Activated CD4-positive, alpha-beta T cell treated with anti-CD3 and anti-CD28 coated beads for 36 hours (primary cell): ENCODE measurements around the gene CETP. TPM values are rescaled to one million over a fixed set of nuclear protein-coding genes. Genes with fewer than 3 reads are reported as not detected.
A peak's percentile ranks its signal among the peaks of the same experiment; 100 is the strongest.

Experiments
- ATAC-seq: fragments of 200-7000 bp; cut with Tn5 transposase; one replicate; pipeline ENCODE4 v1.10.0; 2021; ENCODE audit warnings: mild to moderate bottlenecking, moderate library complexity
- CTCF ChIA-PET: fragments of 350-600 bp; sonication (Branson Sonifier 250); formaldehyde crosslinking; loops from one replicate; lab custom pipeline; 2021; ENCODE audit warnings: antibody characterized with exemption; lab: Charles Lee
- POLR2A ChIA-PET: fragments of 350-600 bp; sonication (Branson Sonifier 250); formaldehyde crosslinking; loops from one replicate; lab custom pipeline; 2021; ENCODE audit warnings: antibody characterized with exemption, inconsistent platforms; lab: Charles Lee
- DNase-seq: peaks from one replicate; pipeline ENCODE4 v3.0.0-alpha.2; 2020
- H3K27ac Mint-ChIP-seq: one replicate; pipeline ENCODE4 v1.8.0; 2021; ENCODE audit warnings: mixed read lengths
- H3K27me3 Mint-ChIP-seq: one replicate; pipeline ENCODE4 v1.8.0; 2021; ENCODE audit warnings: mixed read lengths
- H3K36me3 Mint-ChIP-seq: one replicate; pipeline ENCODE4 v1.8.0; 2021; ENCODE audit warnings: low read depth, mixed read lengths
- H3K4me1 Mint-ChIP-seq: one replicate; pipeline ENCODE4 v1.8.0; 2021; ENCODE audit warnings: mixed read lengths
- H3K4me3 Mint-ChIP-seq: one replicate; pipeline ENCODE4 v1.8.0; 2021; ENCODE audit warnings: mild to moderate bottlenecking, moderate library complexity, mixed read lengths
- H3K9me3 Mint-ChIP-seq: one replicate; pipeline ENCODE4 v1.8.0; 2021; ENCODE audit warnings: low read depth, mixed read lengths
- intact Hi-C, 2 experiments: fragments of 100-400 bp; cut with DNase I in 1 of 2; cut with micrococcal nuclease in 1 of 2; formaldehyde crosslinking; loops; one replicate each; pipeline versions ENCODE4 v1.14.2 to v1.15.1; 2022 to 2024; cut with DNase I, micrococcal nuclease
- total RNA-seq, 2 experiments: library from RNA; stranded (reverse); gene quantifications; one replicate each; pipeline ENCODE4 v1.2.3, GENCODE V29; 2021

CETP gene
- total RNA-seq, 2 experiments from 2014 or later, result 0.14 TPM; not detected in 1

DNA sequence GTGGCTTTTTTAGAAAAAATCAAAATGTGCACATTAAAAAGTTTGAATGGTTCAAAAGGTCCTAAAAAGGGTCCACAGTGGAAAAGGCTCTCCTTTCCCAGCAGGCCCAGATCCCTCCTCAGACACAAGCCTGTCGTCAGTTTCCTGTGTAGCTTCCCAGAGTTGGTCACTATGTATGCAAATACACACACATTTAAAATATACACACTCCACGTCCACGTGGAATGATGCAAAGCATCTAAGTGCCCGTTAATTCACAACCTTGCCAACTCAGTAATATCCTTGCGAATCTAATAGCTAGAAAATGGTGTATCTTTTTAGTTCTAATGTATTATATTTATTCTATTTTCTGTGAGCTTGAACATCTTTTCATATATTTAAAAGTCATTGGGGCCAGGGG, 45.3 kb downstream of the CETP start:
- peak overlapping the region; percentile 26 for H3K4me3 Mint-ChIP-seq
- H3K36me3 Mint-ChIP-seq, result peaks cover 45% of the 10 kb centered on the region
- intact Hi-C loops, result no loop called here
- POLR2A ChIA-PET, result interaction anchor here (1.0 kb wide), 1 partner anchor 20 kb away, joined by 6 read pairs; no protein-coding TSS in a partner anchor
- H3K27me3 Mint-ChIP-seq, result no peaks in the 10 kb centered on the region
- CTCF ChIA-PET, result interaction anchor here (0.6 to 1.4 kb wide), 4 partner anchors 13 to 34 kb away, joined by 3 read pairs; no protein-coding TSS in a partner anchor
- no peak for ATAC-seq
- H3K4me1 Mint-ChIP-seq, result peaks cover 82% of the 10 kb centered on the region
- DNase-seq, result no peak
- H3K9me3 Mint-ChIP-seq, result no peaks in the 10 kb centered on the region
- H3K27ac Mint-ChIP-seq, result peak overlapping the region; percentile 70

DNA sequence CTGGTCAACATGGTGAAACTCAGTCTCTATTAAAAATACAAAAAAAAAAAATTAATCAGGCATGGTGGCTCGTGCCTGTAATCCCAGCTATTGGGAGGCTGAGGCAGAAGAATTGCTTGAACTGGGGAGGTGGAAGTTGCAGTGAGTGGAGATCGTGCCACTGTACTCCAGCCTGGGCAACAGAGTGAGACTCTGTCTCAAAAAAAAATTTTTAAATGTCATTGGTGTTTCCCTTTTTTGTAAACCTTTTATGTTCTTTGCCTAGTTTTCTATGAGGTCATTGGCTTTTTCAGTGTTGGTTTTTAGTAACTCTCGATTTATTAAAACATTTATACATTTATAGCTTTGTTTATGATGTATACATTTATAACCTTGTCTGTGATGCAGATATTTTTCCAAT, 45.8 kb downstream of the CETP start:
- peak overlapping the region; percentile 47 for H3K27ac Mint-ChIP-seq
- H3K27me3 Mint-ChIP-seq, result no peaks in the 10 kb centered on the region
- H3K36me3 Mint-ChIP-seq, result peaks cover 46% of the 10 kb centered on the region
- POLR2A ChIA-PET, result interaction anchor here (0.6 to 1.3 kb wide), 3 partner anchors 12 to 20 kb away, joined by 5 to 6 read pairs (median 6); no protein-coding TSS in a partner anchor
- H3K9me3 Mint-ChIP-seq, result no peaks in the 10 kb centered on the region
- intact Hi-C loops, result no loop called here
- H3K4me1 Mint-ChIP-seq, result peaks cover 83% of the 10 kb centered on the region
- DNase-seq (no peak), ATAC-seq (no peak)
- CTCF ChIA-PET, result interaction anchor here (0.5 to 1.4 kb wide), 5 partner anchors 14 to 566 kb away, joined by 3 read pairs; no protein-coding TSS in a partner anchor
- H3K4me3 Mint-ChIP-seq, result no peak overlapping the region

DNA sequence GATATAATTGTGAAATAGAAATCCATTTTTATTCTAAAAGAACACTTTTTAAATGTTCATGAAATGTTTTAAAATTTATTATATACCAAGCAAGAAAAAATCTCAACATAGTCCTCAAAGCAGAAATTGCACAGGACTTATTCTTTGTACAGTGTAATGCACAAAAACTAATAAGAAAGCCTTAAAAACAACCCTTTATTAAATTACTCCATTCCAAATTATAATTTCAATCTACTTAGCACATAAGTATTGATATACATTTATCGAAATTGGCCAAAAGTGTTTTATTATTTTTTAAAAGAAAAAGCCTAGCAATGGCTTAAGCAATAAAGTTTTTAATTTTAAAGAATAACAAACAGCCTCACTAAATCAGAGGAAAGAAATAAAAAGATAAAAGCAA, 46.7 kb downstream of the CETP start:
- Mint-ChIP-seq H3K36me3 (peaks cover 43% of the 10 kb centered on the region), H3K4me3 (no peak overlapping the region), H3K4me1 (peaks cover 83% of the 10 kb centered on the region), H3K9me3 (no peaks in the 10 kb centered on the region), H3K27me3 (no peaks in the 10 kb centered on the region), H3K27ac (peak overlapping the region; percentile 51)
- DNase-seq, result no peak
- intact Hi-C loops, result no loop called here
- ChIA-PET CTCF (interaction anchor here (0.7 to 1.4 kb wide), 3 partner anchors 13 to 44 kb away, joined by 3 read pairs; no protein-coding TSS in a partner anchor), POLR2A (interaction anchor here (1.3 kb wide), 1 partner anchor 13 kb away, joined by 6 read pairs; no protein-coding TSS in a partner anchor)
- no peak for ATAC-seq

DNA sequence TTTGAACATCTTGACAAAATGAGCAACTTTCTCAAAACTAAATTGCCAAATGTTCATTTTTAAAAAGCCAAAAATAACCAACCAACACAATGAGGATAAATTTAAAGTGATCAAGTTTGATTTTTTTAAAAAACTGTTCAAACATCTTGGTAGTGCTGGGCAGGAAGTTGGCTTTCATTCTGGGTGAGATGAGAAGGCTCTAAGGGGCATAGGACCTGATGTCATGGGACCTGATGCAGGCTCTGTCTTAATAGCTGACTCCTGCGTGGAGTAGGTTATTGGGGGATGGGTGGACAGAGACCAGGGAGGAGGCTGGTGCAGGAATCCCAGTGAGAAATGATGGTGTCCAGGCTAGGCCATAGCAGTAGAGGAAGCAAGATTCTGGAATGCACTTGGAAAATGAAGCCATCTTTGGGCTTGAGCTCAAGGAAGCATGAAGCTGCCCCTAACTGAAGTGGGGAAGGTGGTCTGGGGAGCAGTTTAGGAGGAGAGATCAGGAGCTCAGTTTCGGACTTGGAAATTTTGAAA, 48.0 kb downstream of the CETP start:
- H3K9me3 Mint-ChIP-seq, result no peaks in the 10 kb centered on the region
- H3K36me3 Mint-ChIP-seq, result peaks cover 35% of the 10 kb centered on the region
- no peak for DNase-seq
- CTCF ChIA-PET, result interaction anchor here (0.8 to 1.6 kb wide), 4 partner anchors 10 to 44 kb away, joined by 3 to 6 read pairs (median 4); no protein-coding TSS in a partner anchor
- intact Hi-C loops, result loop anchor here in 1 of 2 experiments (5.0 kb wide), 1 partner anchor 77 kb away; the partner anchor contains the start of gene HERPUD1
- POLR2A ChIA-PET, result interaction anchor here (0.6 to 1.7 kb wide), 5 partner anchors 20 to 98 kb away, joined by 3 to 7 read pairs (median 3); partner anchors contain the start of genes HERPUD1 and NLRC5
- ATAC-seq, result peak; percentile 24
- H3K4me1 Mint-ChIP-seq, result peaks cover 83% of the 10 kb centered on the region
- H3K27me3 Mint-ChIP-seq, result no peaks in the 10 kb centered on the region
- H3K4me3 Mint-ChIP-seq, result peak overlapping the region; percentile 15
- peak overlapping the region; percentile 83 for H3K27ac Mint-ChIP-seq

DNA sequence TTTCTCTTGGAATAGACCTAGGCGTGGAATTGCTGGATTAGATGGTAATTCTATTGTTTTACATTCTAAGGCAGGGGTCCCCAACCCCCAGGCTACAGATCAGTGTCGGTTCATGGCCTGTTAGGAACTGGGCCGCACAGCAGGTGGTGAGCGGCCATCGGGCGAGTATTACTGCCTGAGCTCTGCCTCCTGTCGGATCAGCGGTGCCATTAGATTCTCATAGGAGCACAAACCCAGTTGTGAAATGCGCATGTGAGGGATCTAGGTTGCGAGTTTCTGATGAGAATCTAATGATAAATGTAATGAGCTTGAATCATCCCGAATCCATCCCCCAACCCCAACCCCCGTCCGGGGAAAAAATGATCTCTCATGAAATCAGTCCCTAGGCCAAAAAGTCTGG, 50.6 kb downstream of the CETP start:
- no peaks in the 10 kb centered on the region for H3K27me3 Mint-ChIP-seq
- H3K36me3 Mint-ChIP-seq, result peaks cover 34% of the 10 kb centered on the region
- no peak overlapping the region for H3K4me3 Mint-ChIP-seq

DNA sequence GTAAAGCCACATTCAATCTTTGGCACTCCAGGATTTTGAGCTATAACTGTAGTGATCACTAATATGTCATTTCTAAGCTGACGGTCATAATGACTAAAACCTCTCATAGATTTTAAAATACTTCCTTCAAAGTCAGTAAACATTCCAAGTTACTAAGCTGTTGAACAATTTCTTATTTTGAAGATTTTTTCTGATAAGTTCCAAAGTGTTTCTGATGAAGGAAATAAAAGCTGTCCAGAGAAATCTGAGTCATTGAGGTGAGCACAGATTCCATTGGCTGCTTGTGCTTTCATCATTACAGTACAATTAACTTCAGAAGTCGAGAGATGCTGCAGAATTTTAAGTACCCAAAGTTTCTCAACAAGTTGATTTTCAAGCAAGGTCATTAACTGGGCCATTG, 51.5 kb downstream of the CETP start:
- H3K4me3 Mint-ChIP-seq, result peak overlapping the region; percentile 19
- CTCF ChIA-PET, result interaction anchor here (0.7 to 1.6 kb wide), 7 partner anchors 10 to 70 kb away, joined by 3 to 6 read pairs (median 4); partner anchors contain the start of gene NLRC5
- DNase-seq (no peak), ATAC-seq (no peak)
- POLR2A ChIA-PET, result interaction anchor here (0.7 to 1.3 kb wide), 3 partner anchors 9 to 28 kb away, joined by 3 to 6 read pairs (median 4); no protein-coding TSS in a partner anchor
- no peaks in the 10 kb centered on the region for H3K27me3 Mint-ChIP-seq
- H3K27ac Mint-ChIP-seq, result peak overlapping the region; percentile 95
- H3K4me1 Mint-ChIP-seq, result peaks cover 85% of the 10 kb centered on the region
- H3K9me3 Mint-ChIP-seq, result no peaks in the 10 kb centered on the region
- intact Hi-C loops, result loop anchor here in 1 of 2 experiments (5.0 kb wide), 1 partner anchor 81 kb away; the partner anchor contains the start of gene HERPUD1
- peaks cover 43% of the 10 kb centered on the region for H3K36me3 Mint-ChIP-seq

More for the DNA sequence above, 50.6 kb downstream of the CETP start:
- no peak for DNase-seq
- no peak for ATAC-seq
- Mint-ChIP-seq H3K9me3 (no peaks in the 10 kb centered on the region), H3K4me1 (peaks cover 85% of the 10 kb centered on the region), H3K27ac (peak overlapping the region; percentile 77)
- POLR2A ChIA-PET, result interaction anchor here (0.6 to 1.3 kb wide), 2 partner anchors 8 to 45 kb away, joined by 3 read pairs; no protein-coding TSS in a partner anchor
- intact Hi-C loops, result loop anchor here in 1 of 2 experiments (5.0 kb wide), 1 partner anchor 80 kb away; the partner anchor contains the start of gene HERPUD1
- CTCF ChIA-PET, result interaction anchor here (1.2 to 1.6 kb wide), 2 partner anchors 11 to 23 kb away, joined by 5 to 6 read pairs; partner anchors contain the start of gene NLRC5

DNA sequence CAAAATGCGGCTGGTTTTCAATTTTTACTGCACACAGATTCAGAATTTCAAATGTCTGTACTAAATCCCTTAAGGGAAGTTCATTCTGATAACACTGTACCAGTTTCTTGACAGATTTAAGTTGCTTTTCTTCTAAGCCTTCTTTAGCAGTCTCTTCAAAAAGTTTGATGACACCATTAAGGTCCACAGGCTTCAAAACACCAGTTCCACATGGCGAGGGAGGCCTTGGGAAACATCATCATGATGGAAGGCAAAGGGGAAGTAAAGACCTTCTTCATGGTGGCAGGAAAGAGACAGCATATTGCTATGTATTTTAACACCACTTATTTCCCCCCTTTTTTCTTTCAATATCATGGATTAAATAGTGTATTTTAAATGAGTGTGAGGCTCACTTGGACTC, 52.2 kb downstream of the CETP start:
- Mint-ChIP-seq H3K36me3 (peaks cover 49% of the 10 kb centered on the region), H3K27me3 (no peaks in the 10 kb centered on the region), H3K27ac (peak overlapping the region; percentile 95), H3K4me1 (peaks cover 85% of the 10 kb centered on the region), H3K9me3 (no peaks in the 10 kb centered on the region), H3K4me3 (peak overlapping the region; percentile 67)
- intact Hi-C loops, result loop anchor here (1.0 to 5.0 kb wide), 10 partner anchors 14 to 405 kb away; partner anchors contain the start of genes NLRC5 (in 2 of the 2), HERPUD1 (in 1 of the 2), MT2A (in 1 of the 2) and PSME3IP1 (in 1 of the 2)
- no peak for DNase-seq
- CTCF ChIA-PET, result interaction anchor here (0.7 to 1.2 kb wide), 3 partner anchors 30 to 70 kb away, joined by 3 to 4 read pairs (median 4); no protein-coding TSS in a partner anchor
- POLR2A ChIA-PET, result interaction anchor here (1.2 kb wide), 1 partner anchor 14 kb away, joined by 6 read pairs; no protein-coding TSS in a partner anchor
- ATAC-seq, result no peak

DNA sequence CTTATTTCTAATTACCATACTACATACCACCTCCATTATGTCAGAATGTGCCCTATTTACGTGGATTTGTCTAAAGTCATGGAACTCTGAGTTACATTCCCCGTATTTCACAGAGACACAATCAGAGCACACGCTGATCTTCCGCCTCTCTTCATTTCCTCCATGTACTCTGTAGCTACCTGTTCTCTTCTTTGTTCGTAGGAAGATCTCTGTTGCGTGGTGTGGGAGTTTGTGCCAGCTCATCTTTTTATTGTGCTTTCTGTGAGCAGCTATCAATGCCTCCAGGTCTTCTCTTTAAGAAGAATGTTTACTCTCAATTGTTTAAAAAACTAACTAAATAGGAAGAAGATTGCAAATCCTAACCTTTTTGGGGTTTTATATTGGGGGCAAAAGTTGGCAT, 54.6 kb downstream of the CETP start:
- peaks cover 61% of the 10 kb centered on the region for H3K36me3 Mint-ChIP-seq
- intact Hi-C loops, result no loop called here
- no peaks in the 10 kb centered on the region for H3K27me3 Mint-ChIP-seq
- H3K4me1 Mint-ChIP-seq, result peaks cover 84% of the 10 kb centered on the region
- ATAC-seq, result no peak
- peak overlapping the region; percentile 11 for H3K4me3 Mint-ChIP-seq
- DNase-seq, result no peak
- H3K9me3 Mint-ChIP-seq, result no peaks in the 10 kb centered on the region
- ChIA-PET POLR2A (interaction anchor here (1.0 to 1.6 kb wide), 2 partner anchors 16 to 27 kb away, joined by 3 to 4 read pairs; partner anchors contain the start of gene NLRC5), CTCF (interaction anchor here (0.9 to 1.6 kb wide), 7 partner anchors 24 to 470 kb away, joined by 3 to 5 read pairs (median 3); partner anchors contain the start of genes DOK4 and NLRC5)
- peak overlapping the region; percentile 92 for H3K27ac Mint-ChIP-seq

DNA sequence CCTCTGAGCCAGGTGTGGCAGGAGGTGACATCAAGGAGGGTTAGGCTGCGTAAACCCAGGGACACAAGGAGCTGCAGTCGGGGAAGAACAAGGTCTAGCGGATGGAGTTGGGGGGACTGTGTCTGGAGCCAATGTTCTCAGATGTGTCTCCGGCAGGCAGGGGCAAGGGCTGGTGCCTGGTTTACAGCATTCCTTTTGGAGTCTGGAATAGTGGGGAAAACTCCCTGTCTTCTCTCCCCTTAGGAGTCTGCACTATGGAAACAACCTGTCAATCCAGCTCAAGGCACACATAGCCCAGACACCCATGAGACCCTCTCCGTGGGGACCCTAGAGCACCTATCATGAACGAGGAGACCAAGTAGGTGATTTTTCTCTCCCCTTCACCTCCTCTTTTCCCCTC, 55.1 kb downstream of the CETP start:
- POLR2A ChIA-PET, result interaction anchor here (0.6 to 1.6 kb wide), 4 partner anchors 17 to 81 kb away, joined by 3 to 4 read pairs (median 3); partner anchors contain the start of gene NLRC5
- CTCF ChIA-PET, result interaction anchor here (0.9 to 1.6 kb wide), 5 partner anchors 23 to 65 kb away, joined by 3 to 5 read pairs (median 4); partner anchors contain the start of gene NLRC5
- intact Hi-C loops, result no loop called here
- Mint-ChIP-seq H3K27ac (peak overlapping the region; percentile 92), H3K36me3 (peaks cover 66% of the 10 kb centered on the region), H3K9me3 (no peaks in the 10 kb centered on the region), H3K27me3 (no peaks in the 10 kb centered on the region), H3K4me1 (peaks cover 84% of the 10 kb centered on the region), H3K4me3 (no peak overlapping the region)
- ATAC-seq (no peak), DNase-seq (no peak)

DNA sequence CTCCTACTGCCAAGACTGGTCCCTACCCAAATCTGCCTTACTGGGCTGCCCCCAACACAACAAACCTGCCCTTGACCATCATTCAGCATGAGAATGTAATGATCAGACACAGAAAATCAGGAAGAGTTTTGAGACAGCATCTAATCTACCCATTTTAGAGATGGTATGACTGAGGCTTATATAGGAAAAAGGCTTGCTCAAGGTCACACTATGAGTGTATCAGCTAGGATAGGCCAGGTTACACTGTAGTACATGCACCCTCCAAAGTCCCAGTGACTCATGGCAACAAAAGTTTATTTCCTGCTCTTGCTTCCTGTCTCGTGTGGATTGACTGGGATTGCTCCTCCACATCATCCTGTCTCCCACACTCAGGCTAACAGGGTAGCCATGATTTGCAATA, 55.5 kb downstream of the CETP start:
- DNase-seq, result no peak
- H3K9me3 Mint-ChIP-seq, result no peaks in the 10 kb centered on the region
- H3K36me3 Mint-ChIP-seq, result peaks cover 67% of the 10 kb centered on the region
- POLR2A ChIA-PET, result interaction anchor here (0.6 to 1.0 kb wide), 3 partner anchors 28 to 81 kb away, joined by 3 read pairs; partner anchors contain the start of gene NLRC5
- H3K27me3 Mint-ChIP-seq, result no peaks in the 10 kb centered on the region
- intact Hi-C loops, result no loop called here
- peak overlapping the region; percentile 92 for H3K27ac Mint-ChIP-seq
- CTCF ChIA-PET, result interaction anchor here (1.4 kb wide), 1 partner anchor 53 kb away, joined by 4 read pairs; no protein-coding TSS in a partner anchor
- no peak overlapping the region for H3K4me3 Mint-ChIP-seq
- peaks cover 84% of the 10 kb centered on the region for H3K4me1 Mint-ChIP-seq
- no peak for ATAC-seq
